Measurements from ENCODE around the gene TSC1.
"Not testable (repeated sequence)": the region's sequence is repeated elsewhere in the genome, so short reads cannot be mapped to it uniquely, and the experiment has no call there.

Gene TSC1

DNA sequence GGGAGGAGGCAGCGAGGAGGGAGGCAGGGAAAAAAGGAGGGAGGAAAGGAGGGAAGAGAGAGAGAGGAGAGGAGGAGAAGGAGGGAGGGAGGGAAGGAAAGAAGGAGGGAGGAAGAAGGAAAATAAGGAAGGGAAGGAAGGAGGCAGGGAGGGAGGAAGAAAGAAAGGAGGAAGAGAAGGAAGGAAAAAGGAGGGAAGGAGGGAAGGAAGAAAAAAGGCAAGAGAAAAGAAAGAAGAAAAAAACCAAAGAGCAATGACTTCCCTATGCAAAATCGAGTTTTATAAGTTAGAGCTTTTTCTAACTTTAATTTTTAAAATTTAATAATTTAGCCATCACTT is 33.7 kb upstream of the TSC1 start:
- DNase-seq (ENCODE audit: low read depth in 2 of 3, low spot score in 2 of 3) = no peak

DNA sequence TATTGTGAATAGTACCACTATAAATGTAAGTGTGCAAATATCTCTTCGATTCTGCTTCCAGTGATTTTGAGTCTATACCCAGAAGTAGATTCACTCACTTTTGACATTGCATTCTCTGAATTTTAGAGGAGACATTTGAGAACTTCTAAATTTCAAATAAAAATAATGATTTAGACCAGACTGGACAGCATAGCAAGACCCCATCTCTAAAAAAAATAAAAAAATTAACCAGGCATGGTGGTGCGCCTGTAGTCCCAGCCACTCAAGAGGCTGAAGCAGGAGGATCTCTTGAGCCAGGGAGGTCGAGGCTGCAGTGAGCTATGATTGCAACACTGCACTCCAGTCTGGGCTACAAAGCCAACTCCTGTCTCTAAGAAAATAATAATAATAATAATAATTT is 32.2 kb upstream of the TSC1 start:
- DNase-seq (ENCODE audit: low read depth in 2 of 3, low spot score in 2 of 3) = no peak

DNA sequence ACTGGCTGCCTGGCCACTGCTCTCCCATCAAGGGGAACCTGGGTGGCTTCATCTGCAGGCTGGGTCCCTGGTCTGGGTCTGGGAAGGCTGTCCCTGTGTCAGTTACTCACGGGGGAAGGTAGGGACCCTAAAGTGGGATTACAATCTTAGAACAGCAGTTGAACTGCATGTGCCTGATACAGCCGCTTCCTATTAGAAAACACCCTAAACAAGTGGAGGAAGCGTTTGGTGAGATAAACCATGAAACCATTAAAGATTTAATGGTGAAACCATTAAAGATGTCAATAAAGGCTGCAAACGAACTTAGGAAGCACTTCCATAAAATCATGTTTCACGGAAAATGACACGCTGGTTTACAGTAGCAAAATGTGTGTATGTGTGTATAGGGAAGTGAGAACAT is 31.5 kb upstream of the TSC1 start:
- DNase-seq (ENCODE audit: low read depth in 2 of 3, low spot score in 2 of 3) = no peak

DNA sequence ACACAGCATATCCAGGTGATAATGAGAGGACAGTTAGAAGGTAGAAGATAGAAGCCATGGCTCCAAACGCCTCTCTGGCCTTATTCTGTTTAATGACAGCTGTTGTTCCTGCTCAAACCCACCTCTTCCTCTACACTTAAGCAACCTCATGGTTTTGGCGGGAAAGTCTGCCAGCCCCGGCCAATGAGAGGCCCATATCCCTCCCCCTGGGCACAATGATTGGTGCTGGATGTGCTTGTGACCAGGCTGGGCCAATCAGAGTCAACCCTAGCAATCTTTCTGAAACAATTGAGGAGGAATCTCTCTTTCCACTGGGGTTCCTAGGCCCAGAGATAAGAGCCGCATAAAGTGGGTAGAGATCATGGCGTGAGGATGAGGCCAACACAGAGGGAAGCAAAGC is 29.3 kb upstream of the TSC1 start:
- no peak for DNase-seq (ENCODE audit: low read depth in 2 of 3, low spot score in 2 of 3)

DNA sequence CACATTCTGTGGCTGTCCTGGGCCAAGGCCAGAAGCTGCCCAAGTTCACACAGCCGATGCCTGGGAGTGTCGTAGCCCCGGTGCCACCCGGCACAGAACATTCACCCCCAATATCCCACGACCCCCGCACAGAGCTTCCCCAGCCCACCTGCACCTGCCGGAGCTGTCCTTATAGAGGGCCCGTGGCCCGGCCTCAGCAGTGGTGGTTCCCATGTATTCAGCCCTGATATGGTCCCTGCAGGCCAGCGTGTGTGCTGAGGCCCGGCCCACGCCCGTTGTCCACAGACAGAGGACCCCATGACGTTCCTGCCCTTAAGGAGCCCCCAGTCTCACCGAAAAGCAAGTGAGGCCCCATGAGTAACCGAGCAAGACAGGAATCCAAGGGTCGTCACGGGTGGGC is 28.8 kb upstream of the TSC1 start:
- DNase-seq (ENCODE audit: low read depth in 2 of 3, low spot score in 2 of 3) = no peak

DNA sequence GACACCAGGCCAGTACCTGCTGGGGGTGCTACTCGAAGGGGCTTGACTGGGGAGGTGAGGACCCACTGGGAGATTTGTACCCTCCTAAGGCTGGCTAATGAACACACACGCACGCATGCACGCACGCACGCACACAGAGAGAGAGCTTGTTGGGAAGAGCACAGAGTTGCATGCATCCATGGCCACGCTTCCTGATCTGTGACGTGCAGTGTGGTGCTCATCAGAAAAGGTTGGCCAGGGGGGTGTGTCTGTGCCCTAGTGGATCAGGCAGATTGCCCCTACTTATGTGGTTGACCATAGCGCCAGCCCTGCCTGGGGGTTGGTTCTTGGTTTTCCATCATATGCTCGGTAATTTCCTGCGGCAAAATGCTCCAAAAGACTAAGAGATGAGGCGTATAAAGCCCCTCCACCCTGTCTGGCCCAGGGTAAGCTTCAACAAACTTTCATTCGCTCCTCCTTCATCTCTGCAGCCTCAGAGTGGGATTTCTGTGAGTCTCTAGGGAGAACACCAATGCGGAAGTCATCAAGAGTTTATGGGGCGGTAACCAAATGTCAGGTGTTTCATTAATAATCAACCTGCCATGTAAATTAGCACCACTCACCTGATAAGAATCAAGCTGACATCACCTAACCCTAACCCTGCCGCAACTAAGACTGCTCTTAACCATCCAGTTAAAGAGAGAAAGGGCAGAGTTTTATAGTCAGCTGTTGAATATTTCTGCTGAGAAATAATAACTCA is 26.1 kb upstream of the TSC1 start:
- DNase-seq (ENCODE audit: low read depth in 2 of 3, low spot score in 2 of 3) = no peak

DNA sequence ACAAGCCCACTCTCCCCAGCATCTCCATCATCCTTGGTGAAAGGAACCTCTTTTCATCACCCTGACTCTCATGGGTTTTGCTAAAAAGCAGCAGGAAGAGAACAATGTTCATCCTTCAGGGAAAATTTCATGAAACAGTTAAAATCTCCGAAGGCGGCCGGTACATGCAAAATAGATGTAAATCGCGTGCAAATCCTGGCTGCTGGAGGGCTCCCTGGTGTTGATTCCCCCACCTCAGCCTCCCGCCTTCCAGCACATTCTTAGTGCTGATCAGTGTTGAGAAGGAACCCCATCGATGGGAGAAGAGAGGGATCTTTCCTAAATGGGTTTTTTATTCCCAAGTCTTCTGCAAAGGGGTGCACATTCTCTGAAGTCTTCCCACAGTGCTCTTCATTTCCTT is 25.4 kb upstream of the TSC1 start:
- DNase-seq (ENCODE audit: low read depth in 2 of 3, low spot score in 2 of 3) = no peak

DNA sequence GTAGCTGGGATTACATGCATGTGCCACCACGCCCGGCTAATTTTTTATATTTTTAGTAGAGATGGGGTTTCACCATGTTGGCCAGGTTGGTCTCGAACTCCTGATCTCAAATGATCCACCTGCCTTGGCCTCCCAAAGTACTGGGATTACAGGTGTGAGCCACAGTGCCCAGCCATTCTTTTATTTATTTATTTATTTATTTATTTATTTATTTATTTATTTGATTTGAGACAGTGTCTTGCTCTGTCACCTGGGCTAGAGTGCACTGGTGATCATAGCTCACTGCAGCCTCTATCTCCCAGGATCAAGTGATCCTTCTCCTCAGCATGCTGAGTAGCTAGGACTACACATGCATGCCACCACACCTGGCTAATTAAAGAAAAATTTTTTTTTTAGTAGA is 23.5 kb upstream of the TSC1 start:
- DNase-seq (ENCODE audit: low read depth in 2 of 3, low spot score in 2 of 3) = not testable (repeated sequence)

DNA sequence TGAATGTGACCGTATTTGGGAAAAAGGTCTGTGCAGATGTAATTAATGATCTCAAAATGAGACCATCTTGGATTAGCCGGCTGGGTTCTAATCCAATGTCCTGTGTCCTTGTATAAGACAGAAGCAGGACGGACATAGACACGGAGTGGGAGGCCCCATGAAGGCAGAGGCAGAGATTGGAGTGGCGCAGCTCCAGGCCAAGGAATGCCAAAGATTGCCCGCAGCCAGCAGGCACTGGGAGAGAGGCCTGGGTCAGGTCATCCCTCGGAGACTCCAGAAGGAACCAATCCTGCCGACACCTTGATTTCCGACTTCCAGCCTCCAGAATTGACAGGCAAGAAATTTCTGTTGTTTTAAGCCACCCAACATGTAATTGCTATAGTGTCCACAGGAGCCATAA is 21.1 kb upstream of the TSC1 start:
- DNase-seq (ENCODE audit: low read depth in 2 of 3, low spot score in 2 of 3) = no peak

DNA sequence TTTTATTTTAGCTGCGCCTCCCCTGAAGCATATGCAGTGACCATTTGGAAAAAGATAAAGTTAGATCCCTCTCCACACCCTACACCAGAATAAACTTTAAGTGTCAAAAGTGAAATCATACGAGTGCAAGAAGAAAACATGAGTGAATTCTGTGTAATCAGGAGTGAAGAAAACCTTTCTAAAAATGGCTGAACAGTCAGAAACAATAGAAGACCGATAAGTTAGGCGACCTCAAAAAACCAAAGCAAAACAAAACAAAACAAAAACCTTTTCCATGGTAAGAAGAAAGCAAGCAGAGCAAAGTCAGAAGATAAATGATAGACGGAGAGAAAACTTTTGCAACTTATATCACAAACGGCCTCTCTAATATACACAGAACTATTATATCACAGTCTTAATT is 16.6 kb upstream of the TSC1 start:
- no peak for DNase-seq (ENCODE audit: low read depth in 2 of 3, low spot score in 2 of 3)

DNA sequence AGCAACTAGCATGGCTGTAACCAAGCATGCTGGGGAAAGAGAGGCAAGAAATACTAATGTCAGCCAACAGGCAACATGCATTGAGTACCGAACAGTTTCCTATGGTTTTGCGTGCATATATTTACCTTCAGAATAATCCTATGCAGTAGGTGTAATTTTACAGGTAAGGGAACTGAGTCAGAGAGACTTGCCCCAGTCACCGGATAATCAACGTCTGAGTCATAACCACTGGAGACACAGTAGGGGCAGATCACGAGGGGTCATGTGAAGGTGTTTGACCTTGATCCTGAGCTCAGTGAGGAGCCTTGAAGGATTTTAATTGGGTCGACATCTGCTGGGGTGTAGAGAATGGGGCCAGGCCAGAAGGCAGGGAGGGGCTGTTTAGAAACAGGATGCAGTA is 13.4 kb upstream of the TSC1 start:
- no peak for DNase-seq (ENCODE audit: low read depth in 2 of 3, low spot score in 2 of 3)

DNA sequence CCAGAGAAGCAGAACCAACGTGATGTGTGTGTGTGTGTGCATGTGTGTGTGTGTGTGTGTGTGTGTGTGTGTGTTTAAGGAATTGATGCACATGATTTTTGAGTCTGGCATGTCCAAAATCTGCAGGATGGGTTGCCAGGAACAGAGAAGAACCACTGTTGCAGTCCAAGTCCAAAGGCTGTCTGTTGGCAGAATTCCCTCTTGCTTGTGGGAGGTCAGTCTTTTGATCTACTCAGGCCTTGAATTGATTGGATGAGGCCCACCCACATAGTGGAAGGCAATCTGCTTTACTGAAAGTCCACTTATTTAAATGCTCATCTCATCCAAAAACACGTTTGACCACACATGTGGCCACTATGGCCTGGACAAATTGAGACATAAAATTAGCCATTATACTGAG is 11.4 kb upstream of the TSC1 start:
- no peak for DNase-seq (ENCODE audit: low read depth in 2 of 3, low spot score in 2 of 3)

DNA sequence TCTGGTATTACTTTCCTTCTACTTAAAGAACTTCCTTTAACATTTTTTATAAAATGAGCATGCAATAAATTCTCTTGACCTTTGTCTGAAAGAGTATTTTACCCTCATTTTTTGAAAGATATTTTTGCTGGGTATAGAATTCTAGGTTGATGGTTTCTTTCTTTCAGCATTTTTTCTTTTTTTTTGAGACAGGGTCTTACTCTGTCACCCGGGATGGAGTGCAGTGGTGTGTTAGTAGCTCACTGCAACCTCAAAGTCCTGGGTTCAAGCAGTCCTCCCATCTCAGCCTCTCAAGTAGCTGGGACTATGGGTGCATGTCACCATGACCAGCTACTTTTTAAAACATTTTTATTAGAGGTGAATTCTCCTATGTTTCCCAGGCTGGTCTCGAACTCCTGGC is 10.7 kb upstream of the TSC1 start:
- no peak for DNase-seq (ENCODE audit: low read depth in 2 of 3, low spot score in 2 of 3)

DNA sequence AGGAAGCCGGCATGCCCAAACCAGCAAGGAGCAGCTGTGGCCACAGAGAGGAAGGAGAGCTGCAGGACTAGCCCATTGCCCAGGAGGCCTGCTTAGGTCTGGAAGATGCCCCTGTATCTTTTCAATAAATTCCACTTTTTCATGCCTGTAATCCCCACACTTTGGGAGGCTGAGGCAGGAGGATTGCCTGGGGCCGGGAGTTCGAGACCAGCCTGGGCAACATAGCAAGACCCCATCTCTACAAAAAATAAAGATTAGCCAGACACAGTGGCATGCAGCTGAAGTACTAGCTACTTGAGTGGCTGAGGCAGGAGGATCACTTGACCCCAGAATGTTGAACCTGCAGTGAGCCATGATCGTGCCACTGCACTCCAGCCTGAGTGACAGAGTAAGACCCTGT is 5.3 kb upstream of the TSC1 start:
- DNase-seq (ENCODE audit: low read depth in 2 of 3, low spot score in 2 of 3) = no peak

DNA sequence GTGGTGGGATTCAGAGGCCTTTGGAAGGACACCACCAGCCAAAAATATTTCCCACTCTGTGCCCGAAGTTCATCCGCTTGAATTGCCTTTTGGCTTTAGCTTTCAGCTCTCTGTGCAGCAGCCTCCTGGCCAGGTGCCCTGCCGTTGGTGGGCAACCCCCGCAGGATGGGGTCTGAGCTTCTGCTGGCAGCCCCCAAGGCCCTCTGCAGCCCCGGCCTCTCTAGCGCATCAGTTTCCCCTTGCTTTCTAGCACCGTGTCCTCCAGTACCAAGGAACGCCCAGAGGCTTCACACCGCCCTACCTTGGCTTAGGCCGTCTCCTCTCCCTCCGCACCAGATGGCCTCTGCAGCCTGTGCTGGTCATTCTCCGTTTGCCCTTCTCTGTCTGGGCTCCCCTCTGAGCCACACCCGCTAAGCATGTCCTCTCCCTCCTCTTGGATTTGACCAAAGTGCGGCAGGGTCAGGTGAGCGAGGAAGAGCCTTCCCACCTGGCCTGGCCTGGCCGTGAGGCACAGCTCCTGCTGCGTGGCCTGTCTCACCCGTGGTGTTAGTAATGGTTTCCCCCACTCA is 4.2 kb upstream of the TSC1 start:
- no peak for DNase-seq (ENCODE audit: low read depth in 2 of 3, low spot score in 2 of 3)

DNA sequence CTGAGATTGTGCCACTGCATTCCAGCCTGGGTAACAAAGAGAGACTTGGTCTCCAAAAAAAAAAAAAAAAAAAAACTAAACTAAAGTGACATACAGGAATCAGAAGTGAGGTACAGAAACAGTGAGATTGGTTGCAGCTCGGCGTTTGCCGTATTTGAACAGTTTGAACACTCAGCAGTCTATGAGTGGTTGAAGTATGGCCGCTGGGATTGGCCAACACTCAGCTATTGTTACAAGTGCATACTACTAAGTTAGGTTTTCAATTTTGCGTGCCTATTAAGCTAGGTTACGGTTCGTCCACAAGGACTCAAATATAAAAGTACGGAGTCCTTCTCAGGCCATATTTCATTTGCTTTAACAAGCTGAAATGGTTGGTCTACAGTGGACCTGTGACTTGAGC is 3.3 kb upstream of the TSC1 start:
- DNase-seq (ENCODE audit: low read depth in 2 of 3, low spot score in 2 of 3) = no peak

DNA sequence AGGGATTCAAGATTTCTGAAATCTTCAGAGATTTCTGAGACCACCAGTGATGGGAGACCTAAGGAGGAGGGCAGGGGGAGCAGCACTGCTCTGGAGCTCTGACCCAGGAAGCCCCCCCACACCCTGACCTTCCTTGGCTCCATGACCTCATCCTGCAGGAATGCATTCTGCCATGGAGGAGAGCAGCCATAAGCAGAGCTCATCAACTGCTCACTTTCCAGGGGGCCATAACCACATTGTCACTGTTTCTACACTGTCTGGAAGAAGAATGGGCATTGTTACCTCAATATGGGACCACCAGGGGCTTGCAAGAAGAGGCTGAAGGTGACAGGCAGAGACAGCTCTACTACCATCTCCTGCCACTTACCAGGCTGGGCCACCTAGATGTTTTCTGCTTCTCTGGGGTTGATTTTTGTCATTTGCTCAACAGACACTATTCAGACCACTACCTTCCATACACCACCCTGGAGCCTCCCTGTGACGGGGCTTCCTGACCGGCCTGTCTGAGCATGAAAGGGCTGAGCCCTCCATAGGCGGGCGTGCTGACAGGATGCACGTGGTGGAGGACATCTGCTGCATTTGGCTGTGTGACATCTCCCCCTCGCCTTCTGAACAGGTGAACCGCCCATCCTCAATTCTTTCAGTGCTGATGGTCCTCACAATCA is 2.3 kb upstream of the TSC1 start:
- no peak for DNase-seq (ENCODE audit: low read depth in 2 of 3, low spot score in 2 of 3)

DNA sequence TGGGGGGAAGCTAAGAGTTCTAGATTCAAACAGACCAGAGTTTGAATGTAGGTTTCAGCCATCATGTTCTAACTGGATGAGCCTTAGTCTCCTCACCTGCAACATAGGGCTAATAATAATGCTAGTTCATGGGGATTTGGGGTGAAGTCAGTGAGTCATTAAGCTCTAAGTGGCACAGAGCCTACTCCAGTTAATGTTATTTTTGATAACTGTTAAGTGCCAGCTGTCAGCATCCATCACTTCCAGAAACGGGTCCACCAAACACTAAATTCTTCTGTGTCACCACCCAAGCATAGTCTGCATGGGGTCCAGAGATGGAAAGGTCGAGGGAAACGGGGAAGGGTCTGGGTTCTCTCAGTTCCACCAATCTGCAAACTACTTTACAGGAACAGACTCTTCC is 1.8 kb upstream of the TSC1 start:
- no peak for DNase-seq (ENCODE audit: low read depth in 2 of 3, low spot score in 2 of 3)

DNA sequence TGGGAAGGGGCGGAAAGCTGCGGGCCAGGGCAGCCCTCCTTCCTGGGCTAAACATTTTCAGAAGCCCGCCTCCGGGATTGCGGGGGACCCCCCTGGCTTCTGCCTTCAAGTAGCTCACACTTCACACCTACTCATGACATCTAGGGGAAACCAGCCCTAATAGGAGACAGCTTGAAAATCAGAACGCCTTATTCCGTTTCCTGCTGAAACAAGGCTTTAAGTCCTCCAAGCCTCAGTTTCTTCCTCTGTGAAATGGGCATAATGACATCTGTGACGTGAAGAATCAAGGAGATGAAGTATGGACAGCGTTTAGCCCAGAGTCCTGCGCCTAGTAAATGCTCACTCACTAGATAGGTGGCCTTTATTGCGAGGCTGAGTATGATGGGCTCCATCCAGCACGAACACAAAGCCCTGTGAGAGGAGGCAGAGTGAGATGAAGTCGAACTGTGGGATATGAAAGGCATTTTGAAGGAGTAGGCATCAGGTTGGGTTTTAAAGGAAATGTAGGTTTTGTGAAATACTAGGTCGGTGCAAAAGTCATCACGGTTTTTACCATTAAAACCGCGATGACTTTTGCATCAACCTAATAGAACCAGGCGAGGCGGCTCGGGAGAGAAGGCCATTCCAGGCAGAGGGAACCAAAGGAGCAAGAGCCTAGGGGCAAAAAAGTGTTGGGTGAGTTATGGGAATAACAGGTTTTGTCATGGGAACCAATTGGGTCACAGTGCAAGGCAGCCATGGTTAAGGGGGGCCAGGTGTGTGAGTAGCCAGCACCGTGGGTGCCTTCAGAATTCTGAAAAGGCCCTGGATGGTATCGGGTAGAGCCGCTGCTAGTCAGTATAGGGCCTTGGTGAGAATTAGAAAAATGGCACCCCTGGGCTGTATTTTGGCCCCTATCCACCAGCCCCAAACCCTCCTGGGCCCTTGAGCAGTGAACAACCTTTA is 1.0 kb upstream of the TSC1 start:
- DNase-seq (ENCODE audit: low read depth in 2 of 3, low spot score in 2 of 3) = no peak

DNA sequence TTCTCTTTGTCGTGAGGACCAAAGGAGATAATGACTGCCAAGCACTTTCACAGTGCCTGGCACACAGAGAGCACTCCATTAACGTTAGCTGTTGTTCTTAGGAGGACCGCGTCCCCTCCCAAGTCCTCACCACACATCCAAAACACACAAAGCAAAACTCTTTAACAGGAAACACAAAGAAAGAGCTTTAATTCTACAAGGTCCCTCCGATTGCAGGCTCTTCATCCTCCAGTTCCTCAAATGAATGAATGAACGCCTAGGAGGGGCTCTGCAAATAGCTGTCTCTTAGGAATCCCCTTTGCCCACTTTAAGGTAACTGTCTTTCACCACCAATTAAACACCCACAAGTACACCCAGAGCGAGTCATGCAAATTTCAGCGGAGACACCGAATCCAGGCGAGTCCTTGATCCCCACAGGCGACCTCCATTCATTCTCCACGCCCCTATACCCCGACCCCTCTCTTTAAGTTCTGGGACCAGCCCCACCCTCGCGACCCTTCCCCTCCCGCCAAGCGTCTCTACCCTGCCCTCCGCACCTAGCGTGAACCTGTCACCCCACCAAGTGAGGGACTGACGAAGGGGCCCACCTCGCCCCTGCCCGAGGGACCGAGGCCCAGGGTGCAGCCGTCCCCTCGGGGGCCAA is 644 bp downstream of the TSC1 start:
- no peak for DNase-seq (ENCODE audit: low read depth in 2 of 3, low spot score in 2 of 3)

DNA sequence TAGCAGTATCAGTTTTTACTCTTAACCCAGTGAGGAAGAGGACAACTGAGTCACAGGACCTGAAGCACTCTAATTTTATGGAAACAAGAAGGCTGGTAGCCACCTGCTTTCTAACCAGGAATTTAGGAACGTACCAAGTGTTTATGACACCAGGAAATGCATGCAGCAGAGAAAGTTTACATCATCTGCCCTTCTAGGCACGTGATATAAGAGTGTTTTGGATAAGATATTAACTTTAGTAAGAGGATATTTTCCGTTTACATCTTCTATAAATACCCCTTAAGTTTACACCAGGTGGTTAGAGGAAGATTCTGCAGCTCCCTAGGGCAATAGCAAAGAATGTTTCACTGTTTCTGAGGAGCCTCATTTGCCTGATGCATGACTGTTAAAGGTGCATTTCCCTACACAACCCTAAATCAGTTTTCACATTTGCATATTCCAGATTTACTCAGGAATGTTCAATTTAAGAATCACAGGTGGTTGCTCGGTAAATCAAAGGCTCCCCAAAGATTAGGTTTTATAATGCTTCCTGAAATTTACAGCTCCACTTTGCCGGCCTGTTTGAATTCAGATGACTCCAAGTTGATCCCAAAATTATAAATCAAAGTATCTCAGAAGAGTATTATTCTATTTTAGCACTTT is 1.8 kb downstream of the TSC1 start:
- DNase-seq (ENCODE audit: low read depth in 2 of 3, low spot score in 2 of 3) = no peak

All from activated CD8-positive, alpha-beta memory T cell treated with anti-CD3 and anti-CD28 coated beads for 48 hours (primary cell).